GM19351 (cell line): Measurements from ENCODE around the gene DKK3.

Experiments used
- ATAC-seq: cut with Tn5 transposase; IDR thresholded peaks from one replicate; pipeline ENCODE4 v1.9.1; 2021; ENCODE audit warnings: mild to moderate bottlenecking, moderate library complexity; ENCODE audit not compliant: unreplicated experiment

DKK3 gene

GRCh38 chr11:11948242-11948947, 60.0 kb downstream of the DKK3 start:
- no peak for ATAC-seq

DNA sequence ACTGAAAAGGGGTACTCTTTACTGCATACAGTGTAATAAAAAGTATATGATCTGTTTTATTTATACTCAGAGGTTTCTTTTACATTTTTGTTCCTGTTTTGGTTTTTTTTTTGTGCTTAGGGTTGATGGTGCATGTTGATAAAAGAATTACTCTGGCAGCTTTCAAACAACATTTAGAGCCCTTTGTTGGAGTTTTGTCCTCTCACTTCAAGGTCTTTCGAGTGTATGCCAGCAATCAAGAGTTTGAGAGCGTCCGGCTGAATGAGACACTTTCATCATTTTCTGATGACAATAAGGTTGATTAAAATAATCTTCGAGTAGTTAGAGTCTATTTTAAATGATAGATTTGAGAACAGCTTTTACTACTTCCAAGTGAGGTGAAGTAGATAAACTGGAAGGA, 60.6 kb downstream of the DKK3 start:
- ATAC-seq = no peak

DNA sequence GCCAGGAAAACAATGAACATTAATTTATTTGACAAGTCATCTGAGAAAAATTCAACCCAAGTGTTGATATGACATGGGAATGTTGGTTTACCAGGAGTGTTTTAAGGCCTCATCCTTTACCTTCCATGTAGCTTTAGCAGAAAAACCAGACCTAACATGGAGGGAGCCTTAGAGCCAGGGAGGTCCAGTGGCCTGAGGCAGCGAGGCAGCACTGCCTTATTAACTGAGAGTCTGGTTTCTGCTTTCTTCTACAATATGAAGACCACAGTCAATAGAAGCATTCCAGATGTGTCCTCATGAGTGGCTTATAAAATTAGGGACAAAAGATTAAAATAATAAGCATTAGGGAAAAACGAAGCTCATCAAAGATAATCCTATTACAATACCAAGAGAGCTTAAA, 61.5 kb downstream of the DKK3 start:
- no peak for ATAC-seq

DNA sequence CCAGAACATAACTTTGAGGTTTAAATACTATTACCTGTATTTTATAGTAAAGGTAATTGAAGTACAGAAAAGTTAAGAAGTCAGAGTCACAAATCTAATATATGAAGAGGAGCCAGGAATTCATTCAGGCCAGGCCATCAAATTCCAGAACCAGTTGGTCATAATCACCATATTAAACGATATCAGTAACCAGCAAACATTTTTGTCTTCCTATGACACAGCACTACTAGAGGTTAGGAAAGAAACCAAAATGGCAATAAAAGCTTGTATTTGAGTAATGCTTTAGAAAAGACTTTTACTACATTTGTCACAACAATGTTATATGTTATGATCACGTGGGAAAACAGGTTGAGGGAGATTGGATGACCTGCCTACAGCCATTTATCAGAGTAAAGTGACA, 62.2 kb downstream of the DKK3 start:
- ATAC-seq = no peak

DNA sequence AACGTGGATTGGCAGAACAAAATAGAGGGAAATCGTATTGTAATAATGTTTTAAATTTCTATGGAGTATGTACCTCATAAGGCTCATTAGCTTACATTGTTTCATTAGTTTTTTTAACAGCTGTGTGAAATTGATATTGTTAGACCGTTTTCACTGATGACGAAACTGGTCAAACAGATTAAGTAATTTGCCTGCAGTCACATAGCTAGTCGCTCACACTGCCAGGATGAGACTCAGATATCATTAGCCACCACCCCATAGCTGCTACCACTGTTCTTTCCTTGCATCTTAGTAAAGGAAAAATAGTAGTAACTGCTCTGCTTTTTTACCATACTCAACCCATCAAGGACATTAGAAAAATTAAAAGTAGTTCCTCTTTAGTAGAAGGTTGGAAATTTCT, 64.0 kb downstream of the DKK3 start:
- no peak for ATAC-seq

- ATAC-seq = no peak
Measured at GRCh38 chr11:11942668-11943067, 65.8 kb downstream of the DKK3 start.

- no peak for ATAC-seq
Measured at GRCh38 chr11:11940551-11940950, 67.9 kb downstream of the DKK3 start.

DNA sequence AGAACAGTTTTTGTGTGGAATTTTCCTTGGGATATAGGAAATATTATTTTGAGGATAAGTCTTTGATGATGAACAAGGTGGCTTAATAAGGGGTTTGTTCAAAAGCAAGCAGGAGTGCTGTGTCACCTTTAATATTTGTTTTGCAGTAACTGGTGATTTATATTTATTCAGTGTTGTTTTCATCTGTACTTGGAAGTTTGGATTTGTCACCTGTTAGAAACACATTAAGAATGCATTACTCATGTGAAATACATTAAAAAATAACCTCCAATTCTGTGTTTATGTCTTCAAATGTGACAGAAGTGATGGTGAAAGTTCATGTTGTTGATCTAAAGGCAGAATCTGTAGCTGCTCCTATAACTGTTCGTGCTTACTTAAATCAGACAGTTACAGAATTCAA, 70.5 kb downstream of the DKK3 start:
- ATAC-seq = no peak

- no peak for ATAC-seq
Measured at GRCh38 chr11:11937433-11937832, 71.0 kb downstream of the DKK3 start.

GRCh38 chr11:11935536-11935935, 72.9 kb downstream of the DKK3 start:
- ATAC-seq = no peak

GRCh38 chr11:11931461-11932055, 76.9 kb downstream of the DKK3 start:
- ATAC-seq = peak; percentile 45

GRCh38 chr11:11929920-11930319, 78.5 kb downstream of the DKK3 start:
- ATAC-seq = no peak

- no peak for ATAC-seq
Measured at GRCh38 chr11:11923828-11924227, 84.6 kb downstream of the DKK3 start.

DNA sequence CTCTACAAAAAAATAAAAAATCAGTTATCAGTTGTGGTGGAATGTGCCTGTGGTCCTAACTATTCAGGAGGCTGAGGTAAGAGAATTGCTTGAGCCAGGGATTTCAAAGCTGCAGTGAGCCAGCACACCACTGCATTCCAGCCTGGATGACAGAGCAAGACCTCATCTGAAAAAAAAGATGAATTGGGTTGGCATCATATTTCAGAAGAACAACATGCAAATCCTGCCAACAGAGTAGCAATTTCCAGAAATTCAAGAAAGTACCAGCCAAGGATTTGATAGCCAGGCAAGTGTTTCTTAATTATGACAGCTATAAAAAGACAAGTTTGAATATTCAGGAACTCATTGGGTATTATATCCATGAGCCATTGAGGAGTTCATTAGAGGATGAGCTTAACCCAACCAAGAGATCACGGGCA, 91.4 kb downstream of the DKK3 start:
- ATAC-seq = no peak

DNA sequence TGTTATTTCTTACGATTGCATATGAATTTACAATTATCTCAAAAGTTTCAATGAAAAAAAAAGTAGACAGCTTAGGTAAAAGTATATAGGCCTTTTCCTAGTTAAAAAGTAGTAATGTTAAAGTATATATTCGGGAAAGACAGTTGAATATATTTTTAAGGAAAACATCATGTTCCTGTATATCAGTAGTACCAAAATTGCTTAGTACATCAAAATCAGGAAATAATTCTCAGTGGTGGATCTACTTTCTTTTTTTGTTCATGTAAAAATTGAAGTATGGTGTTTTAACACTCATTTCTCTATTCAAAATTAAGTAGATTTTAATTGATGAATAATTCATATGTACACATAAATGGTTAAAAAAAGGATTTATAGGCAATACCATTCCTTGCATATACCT, 92.8 kb downstream of the DKK3 start:
- no peak for ATAC-seq

DNA sequence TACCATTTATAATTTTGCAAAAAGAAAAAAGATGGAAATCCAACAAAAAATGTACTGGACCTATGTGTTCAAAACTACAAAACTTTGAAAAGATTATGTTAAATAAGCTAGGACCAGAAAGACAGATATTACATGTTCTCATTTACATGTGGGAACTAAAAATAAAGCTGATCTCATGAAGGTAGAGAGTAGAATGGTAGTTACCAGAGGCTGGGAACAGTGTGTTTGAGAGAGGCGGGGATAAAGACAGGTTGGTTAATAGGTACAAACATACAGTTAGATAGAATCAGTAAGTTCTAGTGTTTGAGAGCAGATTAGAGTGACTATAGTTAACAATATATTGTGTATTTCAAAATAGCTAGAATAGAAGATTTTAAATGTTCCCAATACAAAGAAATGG, 95.0 kb downstream of the DKK3 start:
- no peak for ATAC-seq
